HG03571 (cell line): ENCODE data around the gene OSBPL9.
"Not testable (repeated sequence)": the region's sequence is repeated elsewhere in the genome, so short reads cannot be mapped to it uniquely, and the experiment has no call there.

Experiments used
- ATAC-seq: cut with Tn5 transposase; IDR thresholded peaks from one replicate; pipeline ENCODE4 v1.9.1; 2021; ENCODE audit not compliant: unreplicated experiment

OSBPL9 gene

GRCh38 chr1:51780927-51781326 lies 164.0 kb downstream of the OSBPL9 start:
- ATAC-seq, result no peak

GRCh38 chr1:51784997-51785421 lies 168.1 kb downstream of the OSBPL9 start:
- ATAC-seq, result no peak

- no peak for ATAC-seq
These were observed 172.0 kb downstream of the OSBPL9 start for GRCh38 chr1:51788938-51789337.

GRCh38 chr1:51789342-51789741 lies 172.4 kb downstream of the OSBPL9 start:
- no peak for ATAC-seq

- no peak for ATAC-seq
These were observed 173.5 kb downstream of the OSBPL9 start for GRCh38 chr1:51790385-51790784.

- no peak for ATAC-seq
These were observed 175.0 kb downstream of the OSBPL9 start for GRCh38 chr1:51791888-51792287.

- no peak for ATAC-seq
These were observed 176.0 kb downstream of the OSBPL9 start for GRCh38 chr1:51792864-51793263.

GRCh38 chr1:51794260-51794659 lies 177.4 kb downstream of the OSBPL9 start:
- ATAC-seq, result no peak

GRCh38 chr1:51794868-51795267 lies 178.0 kb downstream of the OSBPL9 start:
- ATAC-seq, result no peak

- ATAC-seq, result no peak
These were observed 182.5 kb downstream of the OSBPL9 start for GRCh38 chr1:51799372-51799771.

GRCh38 chr1:51814513-51814912 lies 197.6 kb downstream of the OSBPL9 start:
- no peak for ATAC-seq

- ATAC-seq, result no peak
These were observed 201.6 kb downstream of the OSBPL9 start for GRCh38 chr1:51818487-51818886.

GRCh38 chr1:51819021-51819420 lies 202.1 kb downstream of the OSBPL9 start:
- ATAC-seq, result not testable (repeated sequence)

- ATAC-seq, result no peak
These were observed 202.9 kb downstream of the OSBPL9 start for GRCh38 chr1:51819810-51820209.

- ATAC-seq, result no peak
These were observed 212.2 kb downstream of the OSBPL9 start for GRCh38 chr1:51829058-51829457.

GRCh38 chr1:51833700-51834099 lies 216.8 kb downstream of the OSBPL9 start:
- no peak for ATAC-seq

- no peak for ATAC-seq
These were observed 220.4 kb downstream of the OSBPL9 start for GRCh38 chr1:51837243-51837642.
